OCI-LY7 (cell line): ENCODE results near the gene IRAK1.

Experiments
- EZH2phosphoT487 ChIP-seq: fragments of 200-600 bp; sonication (generic); IDR thresholded peaks from 2 replicates; pipeline ENCODE4 v1.6.1; 2018; ENCODE audit warnings: low read depth, borderline replicate concordance, mild to moderate bottlenecking, mixed run types, antibody characterized with exemption, low read length, moderate library complexity, mixed read lengths
- TF ChIP-seq, protein P1 (sequence below): fragments of 200-600 bp; sonication (generic); conservative IDR thresholded peaks from 2 replicates; pipeline ENCODE4 v1.5.1; 2014; ENCODE audit warnings: mild to moderate bottlenecking, antibody characterized with exemption, low read length, moderate library complexity, mixed read lengths

- TF ChIP-seq, protein P1, sequence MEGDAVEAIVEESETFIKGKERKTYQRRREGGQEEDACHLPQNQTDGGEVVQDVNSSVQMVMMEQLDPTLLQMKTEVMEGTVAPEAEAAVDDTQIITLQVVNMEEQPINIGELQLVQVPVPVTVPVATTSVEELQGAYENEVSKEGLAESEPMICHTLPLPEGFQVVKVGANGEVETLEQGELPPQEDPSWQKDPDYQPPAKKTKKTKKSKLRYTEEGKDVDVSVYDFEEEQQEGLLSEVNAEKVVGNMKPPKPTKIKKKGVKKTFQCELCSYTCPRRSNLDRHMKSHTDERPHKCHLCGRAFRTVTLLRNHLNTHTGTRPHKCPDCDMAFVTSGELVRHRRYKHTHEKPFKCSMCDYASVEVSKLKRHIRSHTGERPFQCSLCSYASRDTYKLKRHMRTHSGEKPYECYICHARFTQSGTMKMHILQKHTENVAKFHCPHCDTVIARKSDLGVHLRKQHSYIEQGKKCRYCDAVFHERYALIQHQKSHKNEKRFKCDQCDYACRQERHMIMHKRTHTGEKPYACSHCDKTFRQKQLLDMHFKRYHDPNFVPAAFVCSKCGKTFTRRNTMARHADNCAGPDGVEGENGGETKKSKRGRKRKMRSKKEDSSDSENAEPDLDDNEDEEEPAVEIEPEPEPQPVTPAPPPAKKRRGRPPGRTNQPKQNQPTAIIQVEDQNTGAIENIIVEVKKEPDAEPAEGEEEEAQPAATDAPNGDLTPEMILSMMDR: peak; percentile 9; the same call in 1 of the 2 replicates
- no peak for TF ChIP-seq EZH2phosphoT487
Observed at GRCh38 chrX:153969125-153969903, 50.4 kb downstream of the IRAK1 start.
